ENCODE measurements around the gene MSMB.

DNA sequence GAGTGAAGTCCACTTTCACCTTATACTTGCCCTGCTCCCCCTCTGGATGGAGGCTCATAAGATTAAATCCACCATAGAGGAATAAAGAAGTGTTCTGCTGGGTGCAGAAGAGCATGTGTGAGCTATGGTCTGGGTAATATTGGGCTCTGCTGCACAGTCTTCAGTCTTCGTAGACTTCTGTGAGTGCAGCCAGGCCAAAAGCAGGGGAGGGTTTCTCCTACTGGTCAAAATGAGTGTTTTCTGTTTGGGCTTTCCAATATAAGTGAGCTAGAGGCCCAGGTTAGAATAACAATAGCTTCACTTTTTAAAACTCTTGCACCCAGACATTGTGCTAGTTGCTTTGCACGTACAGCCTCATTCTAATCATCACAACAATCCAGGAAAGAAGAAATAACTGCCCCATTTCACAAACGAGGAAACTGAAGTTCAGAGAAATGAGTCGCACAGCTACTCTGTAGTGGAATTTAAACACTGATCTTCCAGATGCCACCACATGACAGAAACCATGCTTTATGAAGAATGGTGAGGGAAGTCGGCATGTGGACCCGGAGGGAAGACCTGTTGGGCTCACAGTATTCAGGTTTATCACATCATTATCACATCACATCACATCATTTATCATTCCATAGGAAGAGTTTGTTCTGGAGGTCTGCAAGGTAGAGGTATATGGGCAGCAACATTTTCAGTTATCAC is 23.8 kb upstream of the MSMB start:
- TF ChIP-seq GTF2I (CRISPR knock-in tag; conservative IDR thresholded peaks at IDR 0.05), result no peak
- TF ChIP-seq NFE2L1 (CRISPR knock-in tag; IDR thresholded peaks at IDR 0.05), result no peak
- TF ChIP-seq, protein P1, sequence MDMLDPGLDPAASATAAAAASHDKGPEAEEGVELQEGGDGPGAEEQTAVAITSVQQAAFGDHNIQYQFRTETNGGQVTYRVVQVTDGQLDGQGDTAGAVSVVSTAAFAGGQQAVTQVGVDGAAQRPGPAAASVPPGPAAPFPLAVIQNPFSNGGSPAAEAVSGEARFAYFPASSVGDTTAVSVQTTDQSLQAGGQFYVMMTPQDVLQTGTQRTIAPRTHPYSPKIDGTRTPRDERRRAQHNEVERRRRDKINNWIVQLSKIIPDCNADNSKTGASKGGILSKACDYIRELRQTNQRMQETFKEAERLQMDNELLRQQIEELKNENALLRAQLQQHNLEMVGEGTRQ (CRISPR knock-in tag; IDR thresholded peaks at IDR 0.05), result no peak
- no peak for TF ChIP-seq FOXJ3 (CRISPR knock-in tag; IDR thresholded peaks at IDR 0.05; ENCODE audit: borderline replicate concordance)
- TF ChIP-seq ZNF416 (CRISPR knock-in tag; IDR thresholded peaks at IDR 0.05), result no peak
- TF ChIP-seq, protein P2, sequence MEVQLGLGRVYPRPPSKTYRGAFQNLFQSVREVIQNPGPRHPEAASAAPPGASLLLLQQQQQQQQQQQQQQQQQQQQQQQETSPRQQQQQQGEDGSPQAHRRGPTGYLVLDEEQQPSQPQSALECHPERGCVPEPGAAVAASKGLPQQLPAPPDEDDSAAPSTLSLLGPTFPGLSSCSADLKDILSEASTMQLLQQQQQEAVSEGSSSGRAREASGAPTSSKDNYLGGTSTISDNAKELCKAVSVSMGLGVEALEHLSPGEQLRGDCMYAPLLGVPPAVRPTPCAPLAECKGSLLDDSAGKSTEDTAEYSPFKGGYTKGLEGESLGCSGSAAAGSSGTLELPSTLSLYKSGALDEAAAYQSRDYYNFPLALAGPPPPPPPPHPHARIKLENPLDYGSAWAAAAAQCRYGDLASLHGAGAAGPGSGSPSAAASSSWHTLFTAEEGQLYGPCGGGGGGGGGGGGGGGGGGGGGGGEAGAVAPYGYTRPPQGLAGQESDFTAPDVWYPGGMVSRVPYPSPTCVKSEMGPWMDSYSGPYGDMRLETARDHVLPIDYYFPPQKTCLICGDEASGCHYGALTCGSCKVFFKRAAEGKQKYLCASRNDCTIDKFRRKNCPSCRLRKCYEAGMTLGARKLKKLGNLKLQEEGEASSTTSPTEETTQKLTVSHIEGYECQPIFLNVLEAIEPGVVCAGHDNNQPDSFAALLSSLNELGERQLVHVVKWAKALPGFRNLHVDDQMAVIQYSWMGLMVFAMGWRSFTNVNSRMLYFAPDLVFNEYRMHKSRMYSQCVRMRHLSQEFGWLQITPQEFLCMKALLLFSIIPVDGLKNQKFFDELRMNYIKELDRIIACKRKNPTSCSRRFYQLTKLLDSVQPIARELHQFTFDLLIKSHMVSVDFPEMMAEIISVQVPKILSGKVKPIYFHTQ (CRISPR knock-in tag; IDR thresholded peaks at IDR 0.05), result no peak
- TF ChIP-seq, protein P3, sequence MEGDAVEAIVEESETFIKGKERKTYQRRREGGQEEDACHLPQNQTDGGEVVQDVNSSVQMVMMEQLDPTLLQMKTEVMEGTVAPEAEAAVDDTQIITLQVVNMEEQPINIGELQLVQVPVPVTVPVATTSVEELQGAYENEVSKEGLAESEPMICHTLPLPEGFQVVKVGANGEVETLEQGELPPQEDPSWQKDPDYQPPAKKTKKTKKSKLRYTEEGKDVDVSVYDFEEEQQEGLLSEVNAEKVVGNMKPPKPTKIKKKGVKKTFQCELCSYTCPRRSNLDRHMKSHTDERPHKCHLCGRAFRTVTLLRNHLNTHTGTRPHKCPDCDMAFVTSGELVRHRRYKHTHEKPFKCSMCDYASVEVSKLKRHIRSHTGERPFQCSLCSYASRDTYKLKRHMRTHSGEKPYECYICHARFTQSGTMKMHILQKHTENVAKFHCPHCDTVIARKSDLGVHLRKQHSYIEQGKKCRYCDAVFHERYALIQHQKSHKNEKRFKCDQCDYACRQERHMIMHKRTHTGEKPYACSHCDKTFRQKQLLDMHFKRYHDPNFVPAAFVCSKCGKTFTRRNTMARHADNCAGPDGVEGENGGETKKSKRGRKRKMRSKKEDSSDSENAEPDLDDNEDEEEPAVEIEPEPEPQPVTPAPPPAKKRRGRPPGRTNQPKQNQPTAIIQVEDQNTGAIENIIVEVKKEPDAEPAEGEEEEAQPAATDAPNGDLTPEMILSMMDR (IDR thresholded peaks at IDR 0.05), result no peak
- no peak for TF ChIP-seq CBFB (CRISPR knock-in tag; IDR thresholded peaks at IDR 0.05; ENCODE audit: low read depth)
- no peak for TF ChIP-seq CREM (CRISPR knock-in tag; IDR thresholded peaks at IDR 0.05)
- TF ChIP-seq, protein P4, sequence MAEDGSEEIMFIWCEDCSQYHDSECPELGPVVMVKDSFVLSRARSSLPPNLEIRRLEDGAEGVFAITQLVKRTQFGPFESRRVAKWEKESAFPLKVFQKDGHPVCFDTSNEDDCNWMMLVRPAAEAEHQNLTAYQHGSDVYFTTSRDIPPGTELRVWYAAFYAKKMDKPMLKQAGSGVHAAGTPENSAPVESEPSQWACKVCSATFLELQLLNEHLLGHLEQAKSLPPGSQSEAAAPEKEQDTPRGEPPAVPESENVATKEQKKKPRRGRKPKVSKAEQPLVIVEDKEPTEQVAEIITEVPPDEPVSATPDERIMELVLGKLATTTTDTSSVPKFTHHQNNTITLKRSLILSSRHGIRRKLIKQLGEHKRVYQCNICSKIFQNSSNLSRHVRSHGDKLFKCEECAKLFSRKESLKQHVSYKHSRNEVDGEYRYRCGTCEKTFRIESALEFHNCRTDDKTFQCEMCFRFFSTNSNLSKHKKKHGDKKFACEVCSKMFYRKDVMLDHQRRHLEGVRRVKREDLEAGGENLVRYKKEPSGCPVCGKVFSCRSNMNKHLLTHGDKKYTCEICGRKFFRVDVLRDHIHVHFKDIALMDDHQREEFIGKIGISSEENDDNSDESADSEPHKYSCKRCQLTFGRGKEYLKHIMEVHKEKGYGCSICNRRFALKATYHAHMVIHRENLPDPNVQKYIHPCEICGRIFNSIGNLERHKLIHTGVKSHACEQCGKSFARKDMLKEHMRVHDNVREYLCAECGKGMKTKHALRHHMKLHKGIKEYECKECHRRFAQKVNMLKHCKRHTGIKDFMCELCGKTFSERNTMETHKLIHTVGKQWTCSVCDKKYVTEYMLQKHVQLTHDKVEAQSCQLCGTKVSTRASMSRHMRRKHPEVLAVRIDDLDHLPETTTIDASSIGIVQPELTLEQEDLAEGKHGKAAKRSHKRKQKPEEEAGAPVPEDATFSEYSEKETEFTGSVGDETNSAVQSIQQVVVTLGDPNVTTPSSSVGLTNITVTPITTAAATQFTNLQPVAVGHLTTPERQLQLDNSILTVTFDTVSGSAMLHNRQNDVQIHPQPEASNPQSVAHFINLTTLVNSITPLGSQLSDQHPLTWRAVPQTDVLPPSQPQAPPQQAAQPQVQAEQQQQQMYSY (CRISPR knock-in tag; IDR thresholded peaks at IDR 0.05), result no peak
- TF ChIP-seq, protein P5, sequence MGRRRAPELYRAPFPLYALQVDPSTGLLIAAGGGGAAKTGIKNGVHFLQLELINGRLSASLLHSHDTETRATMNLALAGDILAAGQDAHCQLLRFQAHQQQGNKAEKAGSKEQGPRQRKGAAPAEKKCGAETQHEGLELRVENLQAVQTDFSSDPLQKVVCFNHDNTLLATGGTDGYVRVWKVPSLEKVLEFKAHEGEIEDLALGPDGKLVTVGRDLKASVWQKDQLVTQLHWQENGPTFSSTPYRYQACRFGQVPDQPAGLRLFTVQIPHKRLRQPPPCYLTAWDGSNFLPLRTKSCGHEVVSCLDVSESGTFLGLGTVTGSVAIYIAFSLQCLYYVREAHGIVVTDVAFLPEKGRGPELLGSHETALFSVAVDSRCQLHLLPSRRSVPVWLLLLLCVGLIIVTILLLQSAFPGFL (CRISPR knock-in tag; IDR thresholded peaks at IDR 0.05; ENCODE audit: borderline replicate concordance), result no peak
